HepG2 (cell line): Measurements from ENCODE around the gene GAL3ST2. TPM values are rescaled to one million over a fixed set of nuclear protein-coding genes. Genes with fewer than 3 reads are reported as not detected.
A peak's percentile ranks its signal among the peaks of the same experiment; 100 is the strongest.
"Not testable (repeated sequence)": the region's sequence is repeated elsewhere in the genome, so short reads cannot be mapped to it uniquely, and the experiment has no call there.

Experiments
- ATAC-seq: fragments of 200-7000 bp; cut with Tn5 transposase; 3 replicates; pipeline ENCODE4 v1.9.1; 2020; ENCODE audit warnings: mild to moderate bottlenecking, moderate library complexity
- BruUV-seq: library from RNA; stranded (reverse); fragments of 400-500 nt; replicated peaks from 2 replicates; lab custom pipeline; 2021; lab: Mats Ljungman, UMichigan
- CTCF ChIA-PET: fragments of 300-600 bp; formaldehyde crosslinking; extraction: SDS; loops from one replicate; lab custom pipeline; 2021; ENCODE audit warnings: low total read pairs, inconsistent platforms, low intra/inter-chr PET ratio; lab: Yijun Ruan, JAX
- POLR2A ChIA-PET: fragments of 350-600 bp; sonication (Branson Sonifier 250); formaldehyde crosslinking; loops from one replicate; lab custom pipeline; 2020; ENCODE audit warnings: antibody characterized with exemption, inconsistent platforms; lab: Yijun Ruan, JAX
- DNase-seq: peaks from one replicate; pipeline ENCODE4 v3.0.0-alpha.2; 2015; ENCODE audit warnings: low spot score
- FAIRE-seq: peaks from 3 replicates; lab custom pipeline; 2011; peaks lifted over from hg19 to GRCh38; lab: Jason Lieb, UNC
- H2AFZ ChIP-seq: one replicate; pipeline ENCODE4 v1.6.1; 2011; ENCODE audit warnings: low read length, inconsistent platforms
- H3K27ac ChIP-seq: fragments of 300-600 bp; 3 replicates; pipeline ENCODE4 v1.8.0; 2011; ENCODE audit warnings: mixed run types, mild to moderate bottlenecking, mixed read lengths, low read length, inconsistent platforms; ENCODE audit not compliant: insufficient read depth; ENCODE audit errors: extremely low read length
- H3K27me3 ChIP-seq, 2 experiments: fragments of 200-600 bp in 1 of 2; 2 replicates in 1 of 2; 3 replicates in 1 of 2; pipeline versions ENCODE4 v1.6.0 to v1.8.0; 2011; ENCODE audit warnings: low read length in 2 of 2, mild to moderate bottlenecking in 2 of 2, moderate library complexity in 2 of 2, inconsistent platforms in 1 of 2; ENCODE audit not compliant: insufficient read depth in 2 of 2, control insufficient read depth in 1 of 2
- H3K36me3 ChIP-seq, 2 experiments: fragments of 200-600 bp in 1 of 2; replicated peaks in 1 of 2; 2 replicates in 1 of 2; 3 replicates in 1 of 2; pipeline versions ENCODE4 v1.5.1 to v1.8.0; 2011; ENCODE audit warnings: low read length in 2 of 2, inconsistent platforms in 1 of 2; ENCODE audit not compliant: insufficient read depth in 2 of 2, control insufficient read depth in 1 of 2
- H3K4me1 ChIP-seq: 2 replicates; pipeline ENCODE4 v1.5.1; 2012; ENCODE audit warnings: low read length, inconsistent platforms; ENCODE audit not compliant: insufficient read depth
- H3K4me2 ChIP-seq: 2 replicates; pipeline ENCODE4 v1.6.0; 2011; ENCODE audit warnings: low read depth, low read length, inconsistent platforms
- H3K4me3 ChIP-seq, 3 experiments: fragments of 200-600 bp in 1 of 3; sonication (generic), shearing (Covaris generic) in 1 of 3; replicated peaks in 1 of 3; 2 replicates each; pipeline ENCODE4 v1.5.1; 2011 to 2016; ENCODE audit warnings: low read length in 3 of 3, inconsistent platforms in 2 of 3, low read depth in 2 of 3, mild to moderate bottlenecking in 2 of 3, control low read depth in 1 of 3, mixed read lengths in 1 of 3; ENCODE audit not compliant: insufficient read depth in 1 of 3
- H3K79me2 ChIP-seq: one replicate; pipeline ENCODE4 v1.6.1; 2011; ENCODE audit warnings: low read length, inconsistent platforms; ENCODE audit not compliant: insufficient read depth
- H3K9ac ChIP-seq: 2 replicates; pipeline ENCODE4 v1.6.0; 2011; ENCODE audit warnings: mild to moderate bottlenecking, low read depth, low read length, inconsistent platforms; ENCODE audit not compliant: insufficient read depth
- H3K9me3 ChIP-seq: 2 replicates; pipeline ENCODE4 v1.5.1; 2012; ENCODE audit warnings: mild to moderate bottlenecking, low read length
- H4K20me1 ChIP-seq: 2 replicates; pipeline ENCODE4 v1.6.0; 2011; ENCODE audit warnings: inconsistent platforms, mild to moderate bottlenecking, low read length, moderate library complexity; ENCODE audit not compliant: insufficient read depth
- ATF7 ChIP-seq, 2 experiments: fragments of 450-650 bp in 1 of 2; sonication (generic) in 1 of 2; formaldehyde crosslinking in 1 of 2; IDR thresholded peaks; 2 replicates each; pipeline versions ENCODE4 v1.4.0 to v1.6.1; 2016 to 2020; ENCODE audit warnings: antibody characterized with exemption in 1 of 2, mild to moderate bottlenecking in 1 of 2, missing genetic modification reagents in 1 of 2
- EP300 ChIP-seq, 3 experiments: sonication (generic) in 1 of 3; formaldehyde crosslinking in 1 of 3; IDR thresholded peaks; 2 replicates each; pipeline versions ENCODE4 v1.5.1 to v1.6.1; 2011 to 2020; ENCODE audit warnings: low read depth in 2 of 3, low read length in 2 of 3, borderline replicate concordance in 1 of 3, improper control_type of control experiment in 1 of 3, mild to moderate bottlenecking in 1 of 3, missing genetic modification reagents in 1 of 3, moderate library complexity in 1 of 3
- FOSL2 ChIP-seq: sonication (generic); formaldehyde crosslinking; IDR thresholded peaks from 2 replicates; pipeline ENCODE4 v1.4.0; 2020; ENCODE audit warnings: missing genetic modification reagents
- PAWR ChIP-seq: sonication (generic); formaldehyde crosslinking; IDR thresholded peaks from 2 replicates; pipeline ENCODE4 v1.4.0; 2020; ENCODE audit warnings: missing genetic modification reagents, mild to moderate bottlenecking, borderline replicate concordance
- ZNF207 ChIP-seq: fragments of 450-650 bp; IDR thresholded peaks from 2 replicates; pipeline ENCODE4 v1.6.1; 2016; ENCODE audit warnings: antibody characterized with exemption, borderline replicate concordance
- WGBS: methylation state at CpG from one replicate; pipeline ENCODE4 v1.1.6; 2017; ENCODE audit warnings: low lambda C conversion rate; 5-methylcytosine and 5-hydroxymethylcytosine counted together
- in situ Hi-C: cut with HindIII; loops from 2 replicates; pipeline ENCODE4 v1.10.0; 2017; ENCODE audit warnings: low pct_unique_long_range_greater_than_20kb; ENCODE audit not compliant: extremely low pct_ligation_motif_present
- intact Hi-C: fragments of 100-400 bp; cut with micrococcal nuclease; formaldehyde crosslinking; loops from one replicate; pipeline ENCODE4 v1.10.0; 2022; ENCODE audit not compliant: unreplicated experiment
- polyA plus RNA-seq, 8 experiments: library from polyadenylated mRNA; depleted of rRNA in 3 of 8; stranded (reverse) in 7 of 8; unstranded in 1 of 8; fragments of >200 nt; fragmentation: Illumina TruSeq in 4 of 8; extraction: Trizol in 4 of 8; gene quantifications; 2 replicates each; pipeline versions ENCODE4 v1.2.1 to v1.2.3, GENCODE V29; 2011 to 2016; ENCODE audit warnings: low read depth in 4 of 8, missing spikeins in 1 of 8, mixed read lengths in 1 of 8; ENCODE audit not compliant: insufficient read depth in 1 of 8
- total RNA-seq, 5 experiments: library from RNA; depleted of rRNA; stranded (reverse); fragments of >200 nt; fragmentation: Illumina TruSeq; extraction: Trizol; gene quantifications; 2 replicates each; pipeline ENCODE4 v1.2.3, GENCODE V29; 2016; ENCODE audit warnings: low read depth in 1 of 5
- TF ChIP-seq, protein P1 (sequence below): sonication (generic); formaldehyde crosslinking; conservative IDR thresholded peaks from 2 replicates; pipeline ENCODE4 v1.4.0; 2020; ENCODE audit warnings: missing genetic modification reagents
- TF ChIP-seq, protein P2 (sequence below): sonication (generic); formaldehyde crosslinking; IDR thresholded peaks from 2 replicates; pipeline ENCODE4 v1.9.0; 2021; ENCODE audit warnings: mild to moderate bottlenecking, missing genetic modification reagents

GAL3ST2 gene
- total and polyA plus RNA-seq, 2 of the 13 experiments (the other 11 are each of a cell fraction or from before 2014, with no cell fraction given): 0.17 to 0.20 TPM

DNA sequence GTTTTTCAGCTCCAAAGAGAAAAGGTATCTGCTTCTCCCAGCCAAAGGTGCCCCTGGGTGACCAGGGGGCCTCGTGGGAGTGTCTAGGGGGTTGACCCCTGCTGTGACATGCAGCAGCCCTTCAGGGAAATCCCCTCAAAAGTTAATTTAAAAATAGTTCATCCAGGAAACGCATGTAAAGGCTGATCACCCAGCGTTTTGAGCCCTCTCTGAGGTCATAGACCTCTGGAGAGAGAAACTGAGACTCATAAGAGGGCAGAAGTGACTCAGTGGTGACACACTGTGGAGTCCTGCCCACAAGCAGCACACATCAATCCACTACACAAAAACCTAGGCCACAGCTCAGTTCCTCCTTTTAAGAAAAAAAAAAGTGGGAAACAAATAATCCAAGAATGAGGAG, 11.9 kb downstream of the GAL3ST2 start (continued):
- no peak for TF ChIP-seq PAWR (CRISPR knock-in tag)

DNA sequence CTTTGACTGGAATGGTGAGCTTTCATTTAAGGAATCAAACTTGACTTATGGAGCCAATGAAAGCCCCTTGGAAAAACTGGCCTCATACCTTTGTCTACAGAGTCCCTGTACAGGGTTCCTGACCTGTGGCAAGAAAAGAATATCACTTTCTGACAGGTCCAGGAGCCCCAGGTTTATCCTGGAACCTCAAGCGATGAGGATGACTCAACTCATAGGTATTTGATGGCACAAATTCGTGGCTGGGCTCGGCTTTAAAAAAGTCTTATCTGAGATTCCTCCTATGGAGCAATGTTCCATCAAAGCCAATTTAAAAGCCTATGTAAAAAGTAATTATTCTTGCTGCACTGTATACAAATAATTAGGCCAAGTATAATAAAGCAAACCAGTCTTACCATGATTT, 14.8 kb downstream of the GAL3ST2 start:
- H3K79me2 ChIP-seq, BruUV-seq, H2AFZ ChIP-seq, H3K27me3 ChIP-seq, H3K9me3 ChIP-seq, ATAC-seq, H3K27ac ChIP-seq, H3K9ac ChIP-seq, H3K4me2 ChIP-seq, FAIRE-seq, H4K20me1 ChIP-seq, H3K4me3 ChIP-seq, DNase-seq, H3K36me3 ChIP-seq, CTCF ChIA-PET, in situ Hi-C loops, intact Hi-C loops: not testable (repeated sequence)
- TF ChIP-seq FOSL2 (CRISPR knock-in tag): peak; percentile 38; the same call in 1 of the 2 replicates
- peaks cover 20% of the 10 kb centered on the region for H3K4me1 ChIP-seq
- POLR2A ChIA-PET: interaction anchor here (12.8 kb wide), 1 partner anchor 18 kb away, joined by 100 read pairs; no protein-coding TSS in a partner anchor
- 53% methylated on average over 3 of the region's 3 CpGs for WGBS

- no peaks in the 10 kb centered on the region; a peak in 1 of 5 replicates for H3K27me3 ChIP-seq
- no peaks in the 10 kb centered on the region for H3K9me3 ChIP-seq
- H3K4me3 ChIP-seq: no peak overlapping the region
- FAIRE-seq (no peak), ATAC-seq (no peak), DNase-seq (no peak)
- WGBS: 89% methylated on average over 5 of the region's 5 CpGs
- BruUV-seq: no TSS peak
- H3K27ac ChIP-seq: no peak overlapping the region
- H3K9ac ChIP-seq: no peak overlapping the region
- POLR2A ChIA-PET: interaction anchor here (12.8 kb wide), 1 partner anchor 20 kb away, joined by 100 read pairs; no protein-coding TSS in a partner anchor
- in situ Hi-C loops: no loop called here
- no peaks in the 10 kb centered on the region for H3K36me3 ChIP-seq
- CTCF ChIA-PET: no interaction called here
- H2AFZ ChIP-seq: no peak overlapping the region
- H3K79me2 ChIP-seq: no peaks in the 10 kb centered on the region
- H4K20me1 ChIP-seq: no peaks in the 10 kb centered on the region
- H3K4me2 ChIP-seq: no peak overlapping the region
- H3K4me1 ChIP-seq: peaks cover 13% of the 10 kb centered on the region
- intact Hi-C loops: no loop called here
- TF ChIP-seq ZNF207 (peak; percentile 99), ATF7 (IDR thresholded peaks at IDR 0.05) (peak; percentile 26; the same call in 1 of the 2 replicates), ATF7 (CRISPR knock-in tag; IDR thresholded peaks at IDR 0.05) (no peak), EP300 (IDR thresholded peaks at IDR 0.05; ENCODE audit: low read depth in 2 of 2, low read length in 2 of 2) (no peak), EP300 (CRISPR knock-in tag; IDR thresholded peaks at IDR 0.05; ENCODE audit: borderline replicate concordance) (no peak)
- TF ChIP-seq, protein P1, sequence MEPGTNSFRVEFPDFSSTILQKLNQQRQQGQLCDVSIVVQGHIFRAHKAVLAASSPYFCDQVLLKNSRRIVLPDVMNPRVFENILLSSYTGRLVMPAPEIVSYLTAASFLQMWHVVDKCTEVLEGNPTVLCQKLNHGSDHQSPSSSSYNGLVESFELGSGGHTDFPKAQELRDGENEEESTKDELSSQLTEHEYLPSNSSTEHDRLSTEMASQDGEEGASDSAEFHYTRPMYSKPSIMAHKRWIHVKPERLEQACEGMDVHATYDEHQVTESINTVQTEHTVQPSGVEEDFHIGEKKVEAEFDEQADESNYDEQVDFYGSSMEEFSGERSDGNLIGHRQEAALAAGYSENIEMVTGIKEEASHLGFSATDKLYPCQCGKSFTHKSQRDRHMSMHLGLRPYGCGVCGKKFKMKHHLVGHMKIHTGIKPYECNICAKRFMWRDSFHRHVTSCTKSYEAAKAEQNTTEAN (CRISPR knock-in tag): no peak
- TF ChIP-seq, protein P2, sequence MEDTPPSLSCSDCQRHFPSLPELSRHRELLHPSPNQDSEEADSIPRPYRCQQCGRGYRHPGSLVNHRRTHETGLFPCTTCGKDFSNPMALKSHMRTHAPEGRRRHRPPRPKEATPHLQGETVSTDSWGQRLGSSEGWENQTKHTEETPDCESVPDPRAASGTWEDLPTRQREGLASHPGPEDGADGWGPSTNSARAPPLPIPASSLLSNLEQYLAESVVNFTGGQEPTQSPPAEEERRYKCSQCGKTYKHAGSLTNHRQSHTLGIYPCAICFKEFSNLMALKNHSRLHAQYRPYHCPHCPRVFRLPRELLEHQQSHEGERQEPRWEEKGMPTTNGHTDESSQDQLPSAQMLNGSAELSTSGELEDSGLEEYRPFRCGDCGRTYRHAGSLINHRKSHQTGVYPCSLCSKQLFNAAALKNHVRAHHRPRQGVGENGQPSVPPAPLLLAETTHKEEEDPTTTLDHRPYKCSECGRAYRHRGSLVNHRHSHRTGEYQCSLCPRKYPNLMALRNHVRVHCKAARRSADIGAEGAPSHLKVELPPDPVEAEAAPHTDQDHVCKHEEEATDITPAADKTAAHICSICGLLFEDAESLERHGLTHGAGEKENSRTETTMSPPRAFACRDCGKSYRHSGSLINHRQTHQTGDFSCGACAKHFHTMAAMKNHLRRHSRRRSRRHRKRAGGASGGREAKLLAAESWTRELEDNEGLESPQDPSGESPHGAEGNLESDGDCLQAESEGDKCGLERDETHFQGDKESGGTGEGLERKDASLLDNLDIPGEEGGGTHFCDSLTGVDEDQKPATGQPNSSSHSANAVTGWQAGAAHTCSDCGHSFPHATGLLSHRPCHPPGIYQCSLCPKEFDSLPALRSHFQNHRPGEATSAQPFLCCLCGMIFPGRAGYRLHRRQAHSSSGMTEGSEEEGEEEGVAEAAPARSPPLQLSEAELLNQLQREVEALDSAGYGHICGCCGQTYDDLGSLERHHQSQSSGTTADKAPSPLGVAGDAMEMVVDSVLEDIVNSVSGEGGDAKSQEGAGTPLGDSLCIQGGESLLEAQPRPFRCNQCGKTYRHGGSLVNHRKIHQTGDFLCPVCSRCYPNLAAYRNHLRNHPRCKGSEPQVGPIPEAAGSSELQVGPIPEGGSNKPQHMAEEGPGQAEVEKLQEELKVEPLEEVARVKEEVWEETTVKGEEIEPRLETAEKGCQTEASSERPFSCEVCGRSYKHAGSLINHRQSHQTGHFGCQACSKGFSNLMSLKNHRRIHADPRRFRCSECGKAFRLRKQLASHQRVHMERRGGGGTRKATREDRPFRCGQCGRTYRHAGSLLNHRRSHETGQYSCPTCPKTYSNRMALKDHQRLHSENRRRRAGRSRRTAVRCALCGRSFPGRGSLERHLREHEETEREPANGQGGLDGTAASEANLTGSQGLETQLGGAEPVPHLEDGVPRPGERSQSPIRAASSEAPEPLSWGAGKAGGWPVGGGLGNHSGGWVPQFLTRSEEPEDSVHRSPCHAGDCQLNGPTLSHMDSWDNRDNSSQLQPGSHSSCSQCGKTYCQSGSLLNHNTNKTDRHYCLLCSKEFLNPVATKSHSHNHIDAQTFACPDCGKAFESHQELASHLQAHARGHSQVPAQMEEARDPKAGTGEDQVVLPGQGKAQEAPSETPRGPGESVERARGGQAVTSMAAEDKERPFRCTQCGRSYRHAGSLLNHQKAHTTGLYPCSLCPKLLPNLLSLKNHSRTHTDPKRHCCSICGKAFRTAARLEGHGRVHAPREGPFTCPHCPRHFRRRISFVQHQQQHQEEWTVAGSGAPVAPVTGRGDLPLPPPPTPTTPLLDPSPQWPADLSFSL (CRISPR knock-in tag): peak; percentile 83
These were observed 16.8 kb downstream of the GAL3ST2 start for GRCh38 chr2:241793385-241793784.
